K562 (cell line): Measurements from ENCODE around the gene ABCA7. TPM values are rescaled to one million over a fixed set of nuclear protein-coding genes. Genes with fewer than 3 reads are reported as not detected.
A peak's percentile ranks its signal among the peaks of the same experiment; 100 is the strongest.

Source experiments
- EP400 ChIP-seq: fragments of 450-650 bp; IDR thresholded peaks from 2 replicates; pipeline ENCODE4 v1.6.1; 2017; ENCODE audit warnings: antibody characterized with exemption, mild to moderate bottlenecking, moderate library complexity
- ESRRA ChIP-seq: fragments of 450-650 bp; IDR thresholded peaks from 2 replicates; pipeline ENCODE4 v1.6.1; 2014; ENCODE audit warnings: low read depth, mild to moderate bottlenecking, moderate library complexity, borderline replicate concordance
- FOSL1 ChIP-seq: fragments of 200-800 bp; sonication (Bioruptor generic); conservative IDR thresholded peaks from 2 replicates; pipeline ENCODE4 v1.6.1; 2016; ENCODE audit warnings: missing genetic modification characterization, missing compliant biosample characterization
- FOXM1 ChIP-seq, 2 experiments: fragments of 450-650 bp in 1 of 2; sonication (generic) in 1 of 2; formaldehyde crosslinking in 1 of 2; IDR thresholded peaks; 2 replicates each; pipeline versions ENCODE4 v1.6.1 to v1.9.0; 2017 to 2022; ENCODE audit warnings: low read depth in 2 of 2, mild to moderate bottlenecking in 2 of 2, missing genetic modification reagents in 1 of 2, moderate library complexity in 1 of 2
- HBP1 ChIP-seq: fragments of 450-650 bp; formaldehyde crosslinking; IDR thresholded peaks from 2 replicates; pipeline ENCODE4 v1.4.0; 2022; ENCODE audit warnings: missing genetic modification characterization
- HDGF ChIP-seq: fragments of 450-650 bp; IDR thresholded peaks from 2 replicates; pipeline ENCODE4 v1.6.1; 2016
- KLF16 ChIP-seq: IDR thresholded peaks from 2 replicates; pipeline ENCODE4 v1.6.1; 2016; ENCODE audit warnings: antibody characterized with exemption
- NFXL1 ChIP-seq: fragments of 450-650 bp; formaldehyde crosslinking; IDR thresholded peaks from 2 replicates; pipeline ENCODE4 v1.4.0; 2021; ENCODE audit warnings: mild to moderate bottlenecking
- NR0B1 ChIP-seq: fragments of 450-650 bp; IDR thresholded peaks from one replicate; pipeline ENCODE4 v1.6.1; 2018; ENCODE audit warnings: mild to moderate bottlenecking, moderate library complexity; ENCODE audit not compliant: partially characterized antibody
- POLR2AphosphoS2 ChIP-seq: IDR thresholded peaks from 2 replicates; pipeline ENCODE4 v1.6.1; 2012; ENCODE audit warnings: low read length, improper control_type of control experiment
- POLR2H ChIP-seq: IDR thresholded peaks from 2 replicates; pipeline ENCODE4 v1.6.1; 2016; ENCODE audit warnings: missing genetic modification characterization, low read depth, mild to moderate bottlenecking, control low read depth, missing compliant biosample characterization, moderate library complexity
- SREBF1 ChIP-seq: fragments of 150-350 bp; IDR thresholded peaks from 2 replicates; pipeline ENCODE4 v1.6.1; 2014; ENCODE audit warnings: antibody characterized with exemption, low read depth, low read length, borderline replicate concordance
- SUPT5H ChIP-seq: fragments of 450-650 bp; IDR thresholded peaks from 2 replicates; pipeline ENCODE4 v1.6.1; 2016
- TSHZ1 ChIP-seq: fragments of 250-450 bp; sonication (Bioruptor Pico); IDR thresholded peaks from 2 replicates; pipeline ENCODE4 v1.4.0; 2020; ENCODE audit warnings: mild to moderate bottlenecking, moderate library complexity
- ZNF140 ChIP-seq: fragments of 250-450 bp; sonication (Bioruptor Pico); IDR thresholded peaks from 2 replicates; pipeline ENCODE4 v1.8.0; 2021; ENCODE audit warnings: moderate library complexity, mild to moderate bottlenecking, inconsistent platforms
- ZNF23 ChIP-seq: fragments of 250-450 bp; sonication (Bioruptor Pico); IDR thresholded peaks from 2 replicates; pipeline ENCODE4 v1.4.0; 2020; ENCODE audit warnings: mild to moderate bottlenecking
- ZNF431 ChIP-seq: sonication (generic); formaldehyde crosslinking; IDR thresholded peaks from 2 replicates; pipeline ENCODE4 v1.8.0; 2022; ENCODE audit warnings: mild to moderate bottlenecking, missing genetic modification reagents
- ZNF586 ChIP-seq: fragments of 450-650 bp; formaldehyde crosslinking; conservative IDR thresholded peaks from 2 replicates; pipeline ENCODE4 v1.4.0; 2020; ENCODE audit warnings: mild to moderate bottlenecking, moderate library complexity
- ZNF79 ChIP-seq: fragments of 250-450 bp; sonication (Bioruptor Pico); IDR thresholded peaks from 2 replicates; pipeline ENCODE4 v1.4.0; 2020; ENCODE audit warnings: low read depth, mild to moderate bottlenecking, moderate library complexity
- polyA plus RNA-seq, 8 experiments: library from polyadenylated mRNA; depleted of rRNA in 4 of 8; stranded (reverse) in 5 of 8; unstranded in 3 of 8; fragments of >200 nt; fragmentation: Nextera tagmentation in 2 of 8; fragmentation: Illumina TruSeq in 1 of 8; extraction: Ambion mirVana in 2 of 8; extraction: Trizol in 1 of 8; gene quantifications; 2 replicates each; pipeline versions ENCODE4 v1.2.1 to v1.2.3, GENCODE V29; 2011 to 2014; ENCODE audit warnings: inconsistent platforms in 1 of 8, missing spikeins in 1 of 8
- total RNA-seq, 7 experiments: library from RNA; depleted of rRNA in 6 of 7; stranded (reverse); fragments of >200 nt in 6 of 7; fragmentation: Illumina TruSeq in 2 of 7; extraction: Trizol in 2 of 7; gene quantifications; 2 replicates each; pipeline versions ENCODE4 v1.2.1 to v1.2.3, GENCODE V29; 2011 to 2021; ENCODE audit warnings: low replicate concordance in 1 of 7

ABCA7 gene
- total and polyA plus RNA-seq, 9 of the 15 experiments (the other 6 are each of a cell fraction or from before 2014, with no cell fraction given) = 2.3 to 96.1 (median 31.2) TPM

- TF ChIP-seq NR0B1 (no peak), POLR2AphosphoS2 (no peak), ZNF23 (CRISPR knock-in tag) (no peak), EP400 (peak; percentile 20; the same call in 1 of the 2 replicates), KLF16 (no peak), HDGF (no peak), ZNF140 (CRISPR knock-in tag) (no peak), FOXM1 (IDR thresholded peaks at IDR 0.05; ENCODE audit: low read depth) (no peak), FOXM1 (CRISPR knock-in tag; IDR thresholded peaks at IDR 0.05; ENCODE audit: low read depth) (no peak), FOSL1 (tag) (no peak), ZNF431 (CRISPR knock-in tag) (no peak), ZNF586 (CRISPR knock-in tag) (no peak), TSHZ1 (CRISPR knock-in tag) (no peak), HBP1 (no peak), SREBF1 (no peak), POLR2H (tag) (no peak), ESRRA (peak; percentile 88), SUPT5H (peak; percentile 41), ZNF79 (CRISPR knock-in tag) (no peak), NFXL1 (CRISPR knock-in tag) (no peak)
Observed at GRCh38 chr19:1112268-1113029, 72.5 kb downstream of the ABCA7 start (continued).
